A673 (cell line): Measurements from ENCODE around the gene LINGO1. TPM values are rescaled to one million over a fixed set of nuclear protein-coding genes. Genes with fewer than 3 reads are reported as not detected.

Experiments
- BruUV-seq: library from RNA; stranded (reverse); fragments of 400-500 nt; replicated peaks from 2 replicates; lab custom pipeline; 2021; lab: Mats Ljungman, UMichigan
- CTCF ChIA-PET: fragments of 300-600 bp; sonication (Branson Sonifier 250); formaldehyde crosslinking; loops from one replicate; lab custom pipeline; 2022; ENCODE audit warnings: antibody characterized with exemption; lab: Charles Lee
- POLR2A ChIA-PET: fragments of 300-600 bp; sonication (Branson Sonifier 250); formaldehyde crosslinking; loops from one replicate; lab custom pipeline; 2022; ENCODE audit warnings: antibody characterized with exemption; ENCODE audit not compliant: low non-redundant PET; lab: Charles Lee
- DNase-seq: peaks from one replicate; pipeline ENCODE4 v3.0.0-alpha.2; 2015; ENCODE audit warnings: low spot score
- H3K27ac ChIP-seq: fragments of 200-600 bp; sonication (generic); 2 replicates; pipeline ENCODE4 v1.5.1; 2016; ENCODE audit warnings: mixed run types, low read depth, mild to moderate bottlenecking, mixed read lengths, antibody characterized with exemption, low read length; ENCODE audit not compliant: poor library complexity, severe bottlenecking
- H3K27me3 ChIP-seq: fragments of 200-600 bp; sonication (generic); replicated peaks from 2 replicates; pipeline ENCODE4 v1.6.1; 2017; ENCODE audit warnings: mixed run types, low read depth, mild to moderate bottlenecking, mixed read lengths, antibody characterized with exemption, low read length; ENCODE audit not compliant: insufficient read depth, poor library complexity
- H3K36me3 ChIP-seq: fragments of 200-600 bp; sonication (generic); 2 replicates; pipeline ENCODE4 v1.6.1; 2016; ENCODE audit warnings: mixed run types, mild to moderate bottlenecking, mixed read lengths, antibody characterized with exemption, low read length; ENCODE audit not compliant: insufficient read depth, poor library complexity, severe bottlenecking
- H3K4me1 ChIP-seq: fragments of 200-600 bp; sonication (generic); 2 replicates; pipeline ENCODE4 v1.6.1; 2017; ENCODE audit warnings: mixed run types, mild to moderate bottlenecking, mixed read lengths, antibody characterized with exemption, low read length; ENCODE audit not compliant: insufficient read depth, poor library complexity, severe bottlenecking
- H3K4me3 ChIP-seq: fragments of 200-600 bp; sonication (generic); 2 replicates; pipeline ENCODE4 v1.5.1; 2016; ENCODE audit warnings: low read depth, mixed run types, mild to moderate bottlenecking, mixed read lengths, low read length; ENCODE audit not compliant: poor library complexity, severe bottlenecking
- H3K9me3 ChIP-seq: fragments of 200-600 bp; sonication (generic); 2 replicates; pipeline ENCODE4 v1.6.1; 2016; ENCODE audit warnings: mixed run types, low read depth, mild to moderate bottlenecking, mixed read lengths, antibody characterized with exemption, low read length; ENCODE audit not compliant: poor library complexity, severe bottlenecking
- EZH2 ChIP-seq: fragments of 200-600 bp; sonication (generic); IDR thresholded peaks from 2 replicates; pipeline ENCODE4 v1.6.1; 2017; ENCODE audit warnings: borderline replicate concordance, low read depth, mild to moderate bottlenecking, mixed read lengths, antibody characterized with exemption, low read length; ENCODE audit not compliant: poor library complexity, severe bottlenecking
- intact Hi-C: fragments of 100-400 bp; cut with micrococcal nuclease; formaldehyde crosslinking; loops from one replicate; pipeline ENCODE4 v1.10.0; 2022; ENCODE audit not compliant: unreplicated experiment
- total RNA-seq: library from RNA; stranded (reverse); gene quantifications from 2 replicates; pipeline ENCODE4 v1.2.3, GENCODE V29; 2021
- TF ChIP-seq, protein P1 (sequence below): fragments of 300-800, 200-600 bp; sonication (generic); conservative IDR thresholded peaks from 2 replicates; pipeline ENCODE4 v1.5.1; 2017; ENCODE audit warnings: low read depth, mild to moderate bottlenecking, antibody characterized with exemption, low read length, moderate library complexity, mixed read lengths

The LINGO1 gene
- total RNA-seq, 1 experiment from 2014 or later, result 93.7 TPM

DNA sequence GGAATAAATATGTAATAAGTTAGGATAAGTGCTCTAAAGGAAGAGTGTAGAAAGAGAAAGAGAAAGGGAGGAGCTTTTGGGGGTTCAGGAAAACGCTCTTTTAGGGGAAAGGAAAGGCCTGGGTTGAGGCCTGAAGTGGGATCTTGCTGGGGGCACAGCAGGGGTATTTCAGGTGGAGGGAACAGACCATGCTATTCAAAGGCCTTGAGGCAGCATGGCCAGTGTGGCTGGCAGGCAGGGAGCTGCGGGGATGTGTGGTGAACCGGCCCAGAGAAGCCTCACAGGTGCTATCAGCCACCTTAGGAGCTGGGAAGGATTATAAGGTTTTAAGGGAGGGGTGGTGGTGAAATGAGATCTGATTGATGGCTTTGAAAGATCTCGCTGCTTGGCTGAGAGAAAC, 66.6 kb downstream of the LINGO1 start:
- H3K4me3 ChIP-seq, result no peak overlapping the region

DNA sequence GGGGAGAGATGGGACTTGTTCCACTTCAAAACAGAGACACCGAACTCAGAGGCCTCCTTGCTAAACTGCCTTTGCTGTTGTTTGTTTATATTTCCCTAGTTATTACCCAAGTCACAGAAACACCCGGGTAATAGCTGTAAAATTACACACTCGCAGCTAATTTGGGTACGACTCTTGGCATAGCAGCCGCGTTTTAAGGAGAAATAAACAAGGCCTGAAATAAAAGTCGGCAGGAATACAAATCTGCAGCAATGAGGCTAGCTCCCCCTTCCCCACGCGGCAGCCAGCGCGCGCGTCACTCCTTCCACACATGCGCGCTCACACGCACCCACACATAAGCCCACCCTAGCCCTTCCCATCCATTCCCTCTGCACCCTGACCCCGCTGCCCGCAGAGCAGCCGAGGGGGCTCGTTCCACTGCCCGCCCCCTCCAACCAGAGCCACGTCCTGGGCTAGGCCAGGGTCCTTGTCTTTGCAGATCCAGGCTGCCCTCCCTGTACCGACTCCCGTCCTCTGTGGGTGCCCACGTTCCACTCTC, 67.3 kb downstream of the LINGO1 start:
- DNase-seq, result no peak
- Histone ChIP-seq H3K36me3 (no peaks in the 10 kb centered on the region), H3K9me3 (no peaks in the 10 kb centered on the region), H3K4me1 (peaks cover 4% of the 10 kb centered on the region), H3K27ac (no peak overlapping the region), H3K27me3 (no peaks in the 10 kb centered on the region), H3K4me3 (no peak overlapping the region)
- CTCF ChIA-PET, result no interaction called here
- intact Hi-C loops, result no loop called here
- TF ChIP-seq EZH2, result no peak
- TF ChIP-seq, protein P1, sequence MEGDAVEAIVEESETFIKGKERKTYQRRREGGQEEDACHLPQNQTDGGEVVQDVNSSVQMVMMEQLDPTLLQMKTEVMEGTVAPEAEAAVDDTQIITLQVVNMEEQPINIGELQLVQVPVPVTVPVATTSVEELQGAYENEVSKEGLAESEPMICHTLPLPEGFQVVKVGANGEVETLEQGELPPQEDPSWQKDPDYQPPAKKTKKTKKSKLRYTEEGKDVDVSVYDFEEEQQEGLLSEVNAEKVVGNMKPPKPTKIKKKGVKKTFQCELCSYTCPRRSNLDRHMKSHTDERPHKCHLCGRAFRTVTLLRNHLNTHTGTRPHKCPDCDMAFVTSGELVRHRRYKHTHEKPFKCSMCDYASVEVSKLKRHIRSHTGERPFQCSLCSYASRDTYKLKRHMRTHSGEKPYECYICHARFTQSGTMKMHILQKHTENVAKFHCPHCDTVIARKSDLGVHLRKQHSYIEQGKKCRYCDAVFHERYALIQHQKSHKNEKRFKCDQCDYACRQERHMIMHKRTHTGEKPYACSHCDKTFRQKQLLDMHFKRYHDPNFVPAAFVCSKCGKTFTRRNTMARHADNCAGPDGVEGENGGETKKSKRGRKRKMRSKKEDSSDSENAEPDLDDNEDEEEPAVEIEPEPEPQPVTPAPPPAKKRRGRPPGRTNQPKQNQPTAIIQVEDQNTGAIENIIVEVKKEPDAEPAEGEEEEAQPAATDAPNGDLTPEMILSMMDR, result no peak
- BruUV-seq, result no TSS peak
- POLR2A ChIA-PET, result no interaction called here

More for the DNA sequence above, 66.6 kb downstream of the LINGO1 start:
- Histone ChIP-seq H3K27ac (no peak overlapping the region), H3K27me3 (no peaks in the 10 kb centered on the region), H3K4me1 (peaks cover 4% of the 10 kb centered on the region), H3K36me3 (no peaks in the 10 kb centered on the region), H3K9me3 (no peaks in the 10 kb centered on the region)
- no peak for DNase-seq
- CTCF ChIA-PET, result no interaction called here
- POLR2A ChIA-PET, result no interaction called here
- no TSS peak for BruUV-seq
- intact Hi-C loops, result no loop called here
- no peak for TF ChIP-seq EZH2
- TF ChIP-seq, protein P1, result no peak

- Histone ChIP-seq H3K27me3 (no peaks in the 10 kb centered on the region), H3K9me3 (no peaks in the 10 kb centered on the region), H3K4me3 (no peak overlapping the region), H3K4me1 (peaks cover 4% of the 10 kb centered on the region), H3K27ac (no peak overlapping the region), H3K36me3 (no peaks in the 10 kb centered on the region)
- ChIA-PET CTCF (no interaction called here), POLR2A (interaction anchor here (0.8 kb wide), 1 partner anchor 13 kb away, joined by 6 read pairs; no protein-coding TSS in a partner anchor)
- intact Hi-C loops, result no loop called here
- DNase-seq, result no peak
- BruUV-seq, result no TSS peak
- TF ChIP-seq, protein P1, result no peak
- no peak for TF ChIP-seq EZH2
Measured at GRCh38 chr15:77564938-77565337, 67.8 kb downstream of the LINGO1 start.
